Measurements from ENCODE around the gene MTUS2. TPM values are rescaled to one million over a fixed set of nuclear protein-coding genes. Genes with fewer than 3 reads are reported as not detected.
A peak's percentile ranks its signal among the peaks of the same experiment; 100 is the strongest.

Gene MTUS2
- total RNA-seq, 1 donor from 2014 or later = not detected

GRCh38 chr13:29502391-29503008 is 682.4 kb downstream of the MTUS2 start:
- no peak for DNase-seq (ENCODE audit: low spot score)
- no peaks in the 10 kb centered on the region for H3K4me1 Mint-ChIP-seq (ENCODE audit: low read depth)
- H3K36me3 Mint-ChIP-seq (ENCODE audit: low read depth) = no peaks in the 10 kb centered on the region
- H3K4me3 Mint-ChIP-seq = no peak overlapping the region
- H3K27me3 Mint-ChIP-seq (ENCODE audit: insufficient read depth) = peaks cover 3% of the 10 kb centered on the region
- intact Hi-C loops (cut with micrococcal nuclease) = loop anchor here (10.0 kb wide), 1 partner anchor 342 kb away; no protein-coding TSS in a partner anchor
- no peaks in the 10 kb centered on the region for H3K9me3 Mint-ChIP-seq
- H3K27ac Mint-ChIP-seq = no peak overlapping the region

- H3K36me3 Mint-ChIP-seq (ENCODE audit: low read depth) = no peaks in the 10 kb centered on the region
- no peak overlapping the region for H3K27ac Mint-ChIP-seq
- H3K27me3 Mint-ChIP-seq (ENCODE audit: insufficient read depth) = peaks cover 3% of the 10 kb centered on the region
- intact Hi-C loops (cut with micrococcal nuclease) = loop anchor here (10.0 kb wide), 1 partner anchor 342 kb away; no protein-coding TSS in a partner anchor
- H3K4me3 Mint-ChIP-seq = no peak overlapping the region
- H3K9me3 Mint-ChIP-seq = no peaks in the 10 kb centered on the region
- no peak for DNase-seq (ENCODE audit: low spot score)
- no peaks in the 10 kb centered on the region for H3K4me1 Mint-ChIP-seq (ENCODE audit: low read depth)
These were observed 683.1 kb downstream of the MTUS2 start for GRCh38 chr13:29503041-29503837.

- Mint-ChIP-seq H3K4me3 (no peak overlapping the region), H3K27ac (no peak overlapping the region), H3K27me3 (ENCODE audit: insufficient read depth) (peaks cover 3% of the 10 kb centered on the region), H3K36me3 (ENCODE audit: low read depth) (no peaks in the 10 kb centered on the region), H3K4me1 (ENCODE audit: low read depth) (no peaks in the 10 kb centered on the region), H3K9me3 (no peaks in the 10 kb centered on the region)
- intact Hi-C loops (cut with micrococcal nuclease) = loop anchor here (10.0 kb wide), 1 partner anchor 340 kb away; no protein-coding TSS in a partner anchor
- DNase-seq (ENCODE audit: low spot score) = no peak
These were observed 684.6 kb downstream of the MTUS2 start for GRCh38 chr13:29504691-29505090.

GRCh38 chr13:29505511-29505910 is 685.4 kb downstream of the MTUS2 start:
- H3K4me1 Mint-ChIP-seq (ENCODE audit: low read depth) = no peaks in the 10 kb centered on the region
- H3K27ac Mint-ChIP-seq = no peak overlapping the region
- DNase-seq (ENCODE audit: low spot score) = no peak
- no peak overlapping the region for H3K4me3 Mint-ChIP-seq
- no peaks in the 10 kb centered on the region for H3K36me3 Mint-ChIP-seq (ENCODE audit: low read depth)
- H3K9me3 Mint-ChIP-seq = no peaks in the 10 kb centered on the region
- H3K27me3 Mint-ChIP-seq (ENCODE audit: insufficient read depth) = peaks cover 3% of the 10 kb centered on the region
- intact Hi-C loops (cut with micrococcal nuclease) = loop anchor here (10.0 kb wide), 1 partner anchor 339 kb away; no protein-coding TSS in a partner anchor

GRCh38 chr13:29505950-29506349 is 685.8 kb downstream of the MTUS2 start:
- H3K9me3 Mint-ChIP-seq = no peaks in the 10 kb centered on the region
- intact Hi-C loops (cut with micrococcal nuclease) = loop anchor here (10.0 kb wide), 1 partner anchor 339 kb away; no protein-coding TSS in a partner anchor
- no peak overlapping the region for H3K27ac Mint-ChIP-seq

GRCh38 chr13:29507356-29507755 is 687.2 kb downstream of the MTUS2 start:
- intact Hi-C loops (cut with micrococcal nuclease) = loop anchor here (10.0 kb wide), 1 partner anchor 337 kb away; no protein-coding TSS in a partner anchor

More at GRCh38 chr13:29505950-29506349, 685.8 kb downstream of the MTUS2 start:
- no peak for DNase-seq (ENCODE audit: low spot score)
- Mint-ChIP-seq H3K27me3 (ENCODE audit: insufficient read depth) (peaks cover 3% of the 10 kb centered on the region), H3K4me1 (ENCODE audit: low read depth) (no peaks in the 10 kb centered on the region), H3K4me3 (no peak overlapping the region), H3K36me3 (ENCODE audit: low read depth) (no peaks in the 10 kb centered on the region)

GRCh38 chr13:29508130-29508875 is 688.2 kb downstream of the MTUS2 start:
- Mint-ChIP-seq H3K27me3 (ENCODE audit: insufficient read depth) (no peaks in the 10 kb centered on the region), H3K36me3 (ENCODE audit: low read depth) (peaks cover 9% of the 10 kb centered on the region), H3K27ac (no peak overlapping the region), H3K4me3 (no peak overlapping the region), H3K4me1 (ENCODE audit: low read depth) (no peaks in the 10 kb centered on the region), H3K9me3 (no peaks in the 10 kb centered on the region)
- intact Hi-C loops (cut with micrococcal nuclease) = loop anchor here (1.0 to 10.0 kb wide), 3 partner anchors 200 to 606 kb away; no protein-coding TSS in a partner anchor
- DNase-seq (ENCODE audit: low spot score) = peak; percentile 59

More at GRCh38 chr13:29507356-29507755, 687.2 kb downstream of the MTUS2 start:
- Mint-ChIP-seq H3K4me3 (no peak overlapping the region), H3K27me3 (ENCODE audit: insufficient read depth) (no peaks in the 10 kb centered on the region), H3K4me1 (ENCODE audit: low read depth) (no peaks in the 10 kb centered on the region), H3K9me3 (no peaks in the 10 kb centered on the region), H3K27ac (no peak overlapping the region), H3K36me3 (ENCODE audit: low read depth) (peaks cover 9% of the 10 kb centered on the region)
- DNase-seq (ENCODE audit: low spot score) = no peak

GRCh38 chr13:29508876-29509252 is 688.7 kb downstream of the MTUS2 start:
- H3K9me3 Mint-ChIP-seq = no peaks in the 10 kb centered on the region
- peaks cover 12% of the 10 kb centered on the region for H3K36me3 Mint-ChIP-seq (ENCODE audit: low read depth)
- H3K4me3 Mint-ChIP-seq = no peak overlapping the region
- DNase-seq (ENCODE audit: low spot score) = no peak
- H3K27ac Mint-ChIP-seq = no peak overlapping the region
- no peaks in the 10 kb centered on the region for H3K27me3 Mint-ChIP-seq (ENCODE audit: insufficient read depth)
- intact Hi-C loops (cut with micrococcal nuclease) = loop anchor here (1.0 to 10.0 kb wide), 3 partner anchors 199 to 606 kb away; no protein-coding TSS in a partner anchor
- H3K4me1 Mint-ChIP-seq (ENCODE audit: low read depth) = no peaks in the 10 kb centered on the region

GRCh38 chr13:29509999-29510589 is 690.0 kb downstream of the MTUS2 start:
- intact Hi-C loops (cut with micrococcal nuclease) = loop anchor here (2.0 to 10.0 kb wide), 2 partner anchors 335 to 605 kb away; no protein-coding TSS in a partner anchor
- Mint-ChIP-seq H3K4me3 (no peak overlapping the region), H3K4me1 (ENCODE audit: low read depth) (no peaks in the 10 kb centered on the region), H3K27me3 (ENCODE audit: insufficient read depth) (no peaks in the 10 kb centered on the region), H3K9me3 (no peaks in the 10 kb centered on the region), H3K27ac (no peak overlapping the region), H3K36me3 (ENCODE audit: low read depth) (peaks cover 15% of the 10 kb centered on the region)
- no peak for DNase-seq (ENCODE audit: low spot score)

GRCh38 chr13:29510651-29511084 is 690.5 kb downstream of the MTUS2 start:
- Mint-ChIP-seq H3K27me3 (ENCODE audit: insufficient read depth) (no peaks in the 10 kb centered on the region), H3K27ac (no peak overlapping the region), H3K4me1 (ENCODE audit: low read depth) (no peaks in the 10 kb centered on the region), H3K36me3 (ENCODE audit: low read depth) (peaks cover 17% of the 10 kb centered on the region), H3K4me3 (no peak overlapping the region), H3K9me3 (no peaks in the 10 kb centered on the region)
- intact Hi-C loops (cut with micrococcal nuclease) = no loop called here
- no peak for DNase-seq (ENCODE audit: low spot score)

GRCh38 chr13:29511106-29511796 is 691.1 kb downstream of the MTUS2 start:
- H3K27me3 Mint-ChIP-seq (ENCODE audit: insufficient read depth) = no peaks in the 10 kb centered on the region
- H3K9me3 Mint-ChIP-seq = no peaks in the 10 kb centered on the region
- peak overlapping the region; percentile 75 for H3K27ac Mint-ChIP-seq
- DNase-seq (ENCODE audit: low spot score) = no peak
- intact Hi-C loops (cut with micrococcal nuclease) = no loop called here
- no peak overlapping the region for H3K4me3 Mint-ChIP-seq
- H3K4me1 Mint-ChIP-seq (ENCODE audit: low read depth) = no peaks in the 10 kb centered on the region
- peaks cover 19% of the 10 kb centered on the region for H3K36me3 Mint-ChIP-seq (ENCODE audit: low read depth)

- DNase-seq (ENCODE audit: low spot score) = no peak
- Mint-ChIP-seq H3K27me3 (ENCODE audit: insufficient read depth) (no peaks in the 10 kb centered on the region), H3K36me3 (ENCODE audit: low read depth) (peaks cover 23% of the 10 kb centered on the region), H3K4me3 (no peak overlapping the region), H3K9me3 (no peaks in the 10 kb centered on the region), H3K27ac (no peak overlapping the region), H3K4me1 (ENCODE audit: low read depth) (no peaks in the 10 kb centered on the region)
- intact Hi-C loops (cut with micrococcal nuclease) = no loop called here
These were observed 691.8 kb downstream of the MTUS2 start for GRCh38 chr13:29511980-29512379.
